HL-60/S4 treated with retinoic acid at 250 ng/mL for 4 days and 3 days (cell line): ENCODE measurements around the gene ART1.
"Not testable (repeated sequence)": the region's sequence is repeated elsewhere in the genome, so short reads cannot be mapped to it uniquely, and the experiment has no call there.

Experiments
- in situ Hi-C: fragments of 300-500 bp; cut with MboI; formaldehyde crosslinking; loops from 2 replicates; pipeline ENCODE4 v1.7.0; 2022; ENCODE audit warnings: low sequenced_read_pairs

Gene ART1

DNA sequence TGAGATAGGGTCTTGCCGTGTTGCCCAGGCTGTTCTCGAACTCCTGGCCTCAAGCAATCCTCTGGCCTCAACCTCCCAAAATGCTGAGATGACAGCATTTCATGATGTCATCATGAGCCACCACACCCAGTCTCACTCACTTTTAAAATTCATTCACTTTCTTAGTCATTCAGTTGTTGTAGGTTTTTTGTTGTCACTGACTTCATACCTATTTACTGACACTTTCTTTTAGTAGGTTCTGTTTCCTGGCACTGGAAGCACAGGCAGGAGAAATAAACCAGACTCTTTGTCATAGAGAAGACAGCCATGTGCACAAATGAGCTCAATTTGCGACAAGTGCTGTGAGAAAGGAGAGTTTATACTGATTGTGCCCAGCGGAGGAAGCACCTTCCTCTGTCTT, 13.6 kb upstream of the ART1 start:
- in situ Hi-C loops: no loop called here

DNA sequence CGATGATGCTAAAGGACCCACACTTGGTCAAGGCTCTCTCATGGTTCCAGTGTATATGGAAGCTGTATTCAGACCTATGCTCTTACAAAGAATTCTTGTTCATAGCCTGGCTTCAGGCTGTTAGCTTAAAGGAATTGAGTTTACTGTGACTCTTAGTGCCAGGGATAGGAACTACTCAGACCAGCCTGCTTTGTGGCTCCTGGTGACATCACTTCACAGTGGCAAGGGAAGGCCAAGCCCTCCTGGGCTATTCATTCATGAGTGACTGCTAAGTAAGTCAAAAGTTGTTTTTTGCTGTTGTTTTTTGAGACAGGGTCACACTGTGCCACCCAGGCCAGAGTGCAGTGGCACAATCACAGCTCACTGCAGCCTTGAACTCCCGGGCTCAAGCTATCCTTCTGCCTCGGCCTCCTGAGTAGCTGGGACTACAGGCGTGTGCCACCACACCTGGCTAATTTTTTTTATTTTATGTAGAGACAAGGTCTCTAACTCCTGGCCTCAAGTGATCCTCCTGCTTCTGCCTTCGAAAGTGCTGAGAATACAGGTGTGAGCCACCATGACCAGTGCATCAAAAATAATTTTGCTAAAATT, 12.8 kb upstream of the ART1 start:
- in situ Hi-C loops: no loop called here

DNA sequence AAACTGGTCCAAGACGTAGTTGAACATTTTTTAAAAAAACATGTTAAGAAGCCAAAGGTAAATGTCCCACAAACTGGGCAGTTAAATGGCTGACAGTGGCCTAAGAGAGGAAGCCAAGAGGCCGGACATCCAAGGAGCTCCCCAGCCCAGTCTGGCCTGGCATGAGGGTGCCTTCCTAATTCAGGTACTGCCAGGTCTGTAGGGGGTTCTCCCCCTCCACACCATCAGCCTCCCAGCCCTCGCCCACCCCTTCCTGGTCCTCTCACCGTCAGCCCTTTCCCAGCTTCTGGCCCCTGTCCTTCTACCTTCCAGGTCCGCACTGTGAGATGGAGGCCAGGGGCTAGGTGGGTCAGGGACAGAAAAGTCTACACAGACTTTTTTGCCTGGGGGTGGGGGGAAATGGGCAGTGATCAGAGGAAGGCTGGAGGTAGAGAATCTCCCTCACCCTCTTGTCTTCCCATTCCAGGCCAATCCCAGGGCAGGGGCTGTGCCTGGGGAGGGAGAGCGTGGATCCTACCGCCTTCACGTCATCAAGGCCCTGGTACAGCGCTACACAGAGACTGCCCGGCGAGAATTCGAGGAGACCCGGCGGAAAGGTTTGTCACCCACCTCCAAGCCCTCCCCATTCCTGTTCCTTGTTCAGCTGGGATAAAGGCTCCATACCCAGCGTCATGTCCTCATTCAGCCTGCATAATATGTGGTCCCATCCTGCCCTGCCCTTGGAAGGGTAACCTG, 9.1 kb upstream of the ART1 start:
- in situ Hi-C loops: no loop called here

DNA sequence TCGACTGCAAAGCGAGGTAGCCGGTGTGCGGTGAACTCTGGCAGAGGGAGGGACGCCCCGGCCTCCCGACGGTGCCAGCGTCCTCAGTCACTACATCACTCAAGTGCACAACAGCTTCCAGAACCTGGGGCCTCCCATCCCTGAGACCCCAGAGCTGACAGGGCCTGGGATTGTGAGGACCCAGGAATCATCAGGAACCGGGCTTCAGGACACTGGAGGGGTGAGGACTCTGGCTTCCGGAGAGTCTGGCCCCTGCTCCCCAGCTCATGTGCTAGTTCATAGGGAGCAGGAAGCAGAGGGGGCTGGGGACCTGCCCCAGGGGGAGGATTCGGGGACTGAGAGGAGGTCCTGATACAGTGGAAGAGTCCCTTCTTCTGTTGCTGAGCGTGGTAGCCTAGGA, 7.7 kb upstream of the ART1 start:
- in situ Hi-C loops: no loop called here

DNA sequence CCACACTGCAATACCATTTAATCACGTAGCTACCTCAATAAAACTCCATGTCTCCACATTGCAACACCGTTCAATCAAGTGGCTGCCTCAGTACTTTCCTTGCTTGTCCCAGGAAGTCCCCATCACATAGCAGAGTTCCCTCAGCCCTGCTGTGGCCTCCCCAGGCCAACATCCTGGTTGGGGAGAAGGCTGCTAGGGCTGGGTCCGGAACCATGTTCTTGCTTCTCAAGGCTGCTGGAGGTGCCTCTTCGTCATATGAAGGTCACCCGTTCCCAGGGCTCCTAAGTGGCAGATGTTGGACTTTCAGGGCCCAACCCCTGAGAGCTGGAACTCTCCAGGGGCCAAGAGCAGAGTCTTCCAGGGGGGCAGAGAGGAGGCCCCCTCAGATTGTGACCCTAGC, 6.4 kb upstream of the ART1 start:
- in situ Hi-C loops: no loop called here

DNA sequence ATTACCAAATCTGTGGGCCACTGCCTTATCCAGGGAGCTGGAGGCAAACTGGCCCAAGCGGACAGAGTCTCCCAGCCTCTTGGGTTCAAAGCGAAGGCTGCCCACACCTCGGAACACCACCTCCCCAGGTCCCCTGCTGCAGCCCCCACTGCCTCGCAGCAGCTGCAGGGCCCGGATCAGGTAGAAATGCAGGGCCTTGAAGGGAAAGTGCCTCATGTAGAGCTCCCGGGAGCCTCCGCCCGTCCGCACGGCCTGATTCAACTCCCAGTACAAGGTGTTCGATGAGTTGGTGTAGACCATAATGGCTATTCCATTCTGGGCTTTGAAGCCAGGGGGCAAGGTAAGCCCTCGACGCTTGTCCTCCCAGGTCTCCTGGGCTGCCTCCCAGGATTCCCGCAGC, 5.1 kb upstream of the ART1 start:
- in situ Hi-C loops: no loop called here

DNA sequence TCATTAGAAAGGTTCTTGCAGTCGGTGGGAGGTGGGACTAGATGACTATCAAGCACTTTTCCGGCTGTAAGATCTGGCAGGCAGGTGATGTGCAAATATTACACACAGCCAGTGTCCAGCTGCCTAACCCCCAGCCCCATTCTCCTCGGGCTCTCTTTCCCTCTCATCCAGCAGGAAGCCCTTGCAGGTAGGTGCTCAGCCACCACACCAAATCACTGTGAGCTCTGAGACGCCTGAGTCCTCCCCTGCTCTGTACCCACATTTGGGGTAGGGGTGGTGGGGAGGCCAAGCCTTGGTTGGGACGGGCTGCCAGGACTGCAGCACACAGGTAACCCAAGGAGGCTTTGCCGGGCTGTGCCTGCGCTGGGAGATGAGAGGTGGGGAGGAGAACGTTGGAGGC, 3.7 kb upstream of the ART1 start:
- in situ Hi-C loops: no loop called here

DNA sequence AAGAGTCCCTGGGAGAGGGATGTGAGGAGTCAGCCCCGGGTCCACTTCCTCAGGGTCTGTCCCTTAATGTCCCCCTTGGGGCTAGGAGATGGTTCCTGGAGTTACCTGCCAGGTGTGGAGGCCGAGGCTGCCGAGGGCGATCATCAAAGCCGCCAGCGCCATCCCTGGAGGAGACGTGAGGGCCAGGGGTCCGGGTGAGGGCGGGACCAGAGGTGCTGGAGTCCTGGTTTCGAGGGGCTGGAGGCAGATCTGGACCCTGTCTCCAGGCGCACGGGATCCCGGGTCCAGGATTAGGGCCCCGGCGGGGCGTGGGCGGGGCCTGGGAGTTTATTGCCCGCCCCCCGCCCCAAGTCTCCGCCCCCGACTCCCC, 3.2 kb upstream of the ART1 start, which contains the start of gene ART5:
Gene ART5 (minus strand): TSS at position 292 of the 370 bp plus-strand sequence. CDS start 130 bp downstream, at position 162.
- in situ Hi-C loops: no loop called here

DNA sequence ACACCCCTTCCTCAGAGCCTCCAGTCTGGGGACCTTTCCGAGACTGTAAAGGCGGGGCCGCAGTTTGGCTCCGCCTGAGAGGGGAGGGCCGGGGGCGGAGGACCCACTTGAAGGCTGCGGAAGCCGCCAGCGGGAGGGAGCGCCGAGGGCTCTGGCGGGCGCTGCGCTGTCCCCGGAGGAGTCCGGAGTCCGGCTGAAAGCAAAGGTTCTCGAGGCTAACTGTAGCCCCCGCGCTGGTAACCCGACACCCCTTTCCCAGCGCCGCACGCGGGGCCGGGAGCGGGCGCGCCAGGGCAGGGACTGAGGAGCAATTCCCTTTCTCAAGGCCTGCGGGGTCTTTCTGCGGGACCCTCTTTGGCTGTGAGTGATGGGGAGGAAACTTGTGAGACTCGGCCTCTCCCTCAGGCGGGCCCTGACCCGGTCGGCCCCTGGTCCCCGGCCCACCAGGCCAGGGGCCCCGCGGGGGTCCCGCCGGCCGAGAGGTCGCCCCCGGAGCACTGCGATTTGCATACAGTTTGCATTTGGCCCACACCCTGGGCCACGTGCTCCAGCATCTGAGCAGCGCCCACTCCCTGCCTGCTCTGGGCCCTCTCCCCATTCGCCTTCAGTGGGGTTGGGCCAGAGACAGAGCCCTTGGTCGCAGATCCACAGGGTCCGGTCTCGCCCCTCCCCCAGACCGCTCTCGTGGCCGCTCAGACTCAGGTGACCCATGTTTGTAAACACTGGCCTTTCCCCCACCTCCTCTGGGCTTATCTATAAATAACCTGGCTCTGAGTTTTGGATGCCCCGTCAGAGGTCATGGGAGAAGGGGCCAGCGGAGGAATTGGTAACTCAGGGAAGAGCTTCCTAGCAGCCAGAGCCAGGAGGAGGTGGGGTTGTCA, 2.6 kb upstream of the ART1 start:
- in situ Hi-C loops: no loop called here

DNA sequence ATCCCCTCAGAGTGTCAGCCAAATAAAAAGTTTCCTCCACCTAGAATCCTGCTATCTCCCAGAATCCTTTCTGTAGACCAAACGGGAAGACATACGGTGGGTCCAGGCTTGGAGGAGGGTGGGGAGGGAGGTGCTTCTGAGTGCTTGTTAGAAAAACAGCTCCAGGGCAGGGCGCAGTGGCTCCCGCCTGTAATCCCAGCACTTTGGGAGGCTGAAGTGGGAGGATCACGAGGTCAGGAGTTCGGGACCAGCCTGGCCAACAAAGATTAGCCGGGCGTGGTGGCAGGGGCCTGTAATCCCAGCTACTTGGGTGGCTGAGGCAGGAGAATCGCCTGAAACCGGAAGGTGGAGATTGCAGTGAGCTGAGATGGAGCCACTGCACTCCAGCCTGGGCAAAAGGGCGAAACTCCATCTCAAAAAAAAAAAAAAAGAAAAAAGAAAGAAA, 1.8 kb upstream of the ART1 start:
- in situ Hi-C loops: not testable (repeated sequence)

DNA sequence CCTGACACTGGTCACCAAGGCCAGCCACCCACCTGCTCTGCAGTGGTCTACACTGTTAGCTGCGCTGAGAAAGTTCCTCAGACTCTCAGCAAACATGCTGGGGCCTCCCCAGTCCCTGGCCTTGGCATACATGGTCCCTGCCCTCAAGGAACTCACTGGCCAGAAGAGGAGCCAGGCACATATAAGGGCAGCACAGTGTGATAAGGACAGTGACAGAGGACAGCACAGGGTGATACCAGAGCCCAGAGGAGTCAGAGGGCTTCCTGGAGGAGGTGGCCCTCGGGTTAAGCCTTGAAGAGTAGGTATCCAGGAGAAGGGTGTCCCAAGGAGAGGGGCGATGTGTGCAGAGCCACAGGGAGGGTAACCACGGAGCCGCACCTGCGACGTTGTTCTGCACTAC, 624 bp downstream of the ART1 start:
- in situ Hi-C loops: no loop called here

DNA sequence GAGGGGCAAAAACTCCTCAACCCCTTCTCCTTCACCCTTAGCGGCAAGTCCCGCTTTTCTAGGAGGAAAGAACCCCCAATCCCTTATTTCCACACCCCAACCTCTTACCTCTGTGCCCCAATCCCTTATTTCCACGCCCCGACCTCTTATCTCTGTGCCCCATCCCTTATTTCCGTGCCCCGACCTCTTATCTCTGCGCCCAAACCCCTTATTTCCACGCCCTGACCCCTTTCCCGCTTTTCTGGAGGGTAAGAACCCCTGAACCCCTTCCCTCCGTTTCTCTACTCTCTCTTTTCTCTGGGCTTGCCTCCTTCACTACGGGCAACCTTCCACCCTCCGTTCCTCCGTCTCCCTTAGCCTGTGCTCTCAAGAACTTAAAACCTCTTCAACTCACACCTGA, 3.9 kb downstream of the ART1 start:
- in situ Hi-C loops: not testable (repeated sequence)

DNA sequence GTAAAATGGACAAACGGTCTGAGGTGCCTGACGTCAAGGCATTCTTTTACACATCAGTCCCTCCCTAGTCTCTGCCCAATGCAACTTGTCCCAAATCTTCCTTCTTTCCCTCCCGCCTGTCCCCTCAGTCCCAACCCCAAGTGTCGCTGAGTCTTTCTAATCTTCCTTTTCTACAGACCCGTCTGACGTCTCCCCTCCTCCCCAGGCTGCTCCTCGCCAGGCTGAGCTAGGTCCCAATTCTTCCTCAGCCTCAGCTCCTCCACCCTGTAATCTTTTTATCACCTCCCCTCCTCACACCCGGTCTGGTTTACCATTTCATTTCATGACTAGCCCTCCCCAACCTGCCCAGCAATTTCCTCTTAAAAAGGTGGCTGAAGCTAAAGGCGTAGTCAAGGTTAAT, 4.4 kb downstream of the ART1 start:
- in situ Hi-C loops: not testable (repeated sequence)

DNA sequence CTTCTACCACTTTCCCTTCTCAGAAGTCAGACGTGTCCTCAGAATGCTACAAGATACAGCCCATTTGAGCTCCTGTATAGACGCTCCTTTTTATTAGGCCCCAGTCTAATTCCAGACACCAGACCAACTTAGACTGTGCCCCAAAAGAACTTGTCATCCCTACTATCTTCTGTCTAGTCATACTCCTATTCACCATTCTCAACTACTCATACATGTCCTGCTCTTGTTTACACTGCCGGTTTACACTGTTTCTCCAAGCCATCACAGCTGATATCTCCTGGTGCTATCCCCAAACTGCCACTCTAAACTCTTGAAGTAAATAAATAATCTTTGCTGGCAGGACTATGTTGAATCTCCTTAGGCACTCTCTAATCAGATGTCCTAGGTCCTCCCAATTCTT, 7.6 kb downstream of the ART1 start:
- in situ Hi-C loops: not testable (repeated sequence)

DNA sequence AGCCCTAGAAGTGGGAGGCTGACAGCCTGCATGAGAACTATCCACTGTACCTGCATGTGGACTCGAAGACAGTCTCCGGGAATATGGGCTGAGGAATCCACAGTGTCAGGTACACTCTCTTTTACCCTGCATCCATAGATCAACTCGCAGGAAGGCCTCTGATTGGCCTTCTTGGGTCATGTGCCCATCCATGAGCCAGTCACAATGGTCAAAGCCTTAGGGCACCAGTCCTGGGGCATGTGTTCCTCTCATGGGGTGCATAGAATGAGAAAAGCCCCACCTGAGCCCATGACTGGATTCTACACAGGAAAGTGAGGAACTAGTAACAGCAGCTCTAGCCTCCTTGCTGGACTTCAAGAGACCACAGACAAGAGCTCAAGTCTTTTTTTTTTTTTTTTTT, 10.6 kb downstream of the ART1 start:
- in situ Hi-C loops: no loop called here

DNA sequence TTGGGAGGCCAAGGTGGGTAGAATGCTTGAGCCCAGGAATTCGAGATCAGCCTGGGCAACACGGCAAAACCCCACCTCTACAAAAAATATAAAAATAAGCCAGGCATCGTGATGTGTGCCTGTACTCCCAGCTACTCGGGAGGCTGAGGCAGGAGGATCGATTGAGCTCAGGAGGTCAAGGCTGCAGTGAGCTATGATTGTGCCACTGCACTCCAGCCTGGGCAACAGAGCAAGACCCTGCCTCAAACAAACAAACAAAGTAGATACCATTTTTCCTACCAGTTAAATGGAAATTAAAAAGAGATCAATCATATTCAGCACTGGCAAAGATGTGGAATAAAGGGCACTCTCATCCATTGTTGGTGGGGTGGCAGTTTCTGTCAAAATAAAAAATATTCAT, 12.4 kb downstream of the ART1 start:
- in situ Hi-C loops: not testable (repeated sequence)

DNA sequence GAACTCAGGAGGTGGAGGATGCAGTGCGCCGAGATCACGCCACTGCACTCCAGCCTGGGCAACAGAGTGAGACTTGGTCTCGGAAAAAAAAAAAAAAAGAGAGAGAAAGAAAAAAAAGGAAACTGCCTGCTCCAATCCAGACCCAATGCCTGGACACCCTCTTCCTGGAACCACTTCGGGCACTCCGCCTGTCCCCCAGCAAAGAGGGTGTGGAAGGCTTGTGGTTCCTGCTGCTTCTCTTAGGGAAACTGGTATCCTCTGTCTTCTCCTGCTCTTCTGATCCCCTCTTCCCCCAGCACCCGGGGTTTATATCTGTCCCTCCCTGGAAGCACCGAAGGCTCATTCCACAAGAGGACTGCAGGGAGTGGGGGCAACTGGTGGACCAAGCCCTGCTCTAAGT, 13.3 kb downstream of the ART1 start:
- in situ Hi-C loops: no loop called here

DNA sequence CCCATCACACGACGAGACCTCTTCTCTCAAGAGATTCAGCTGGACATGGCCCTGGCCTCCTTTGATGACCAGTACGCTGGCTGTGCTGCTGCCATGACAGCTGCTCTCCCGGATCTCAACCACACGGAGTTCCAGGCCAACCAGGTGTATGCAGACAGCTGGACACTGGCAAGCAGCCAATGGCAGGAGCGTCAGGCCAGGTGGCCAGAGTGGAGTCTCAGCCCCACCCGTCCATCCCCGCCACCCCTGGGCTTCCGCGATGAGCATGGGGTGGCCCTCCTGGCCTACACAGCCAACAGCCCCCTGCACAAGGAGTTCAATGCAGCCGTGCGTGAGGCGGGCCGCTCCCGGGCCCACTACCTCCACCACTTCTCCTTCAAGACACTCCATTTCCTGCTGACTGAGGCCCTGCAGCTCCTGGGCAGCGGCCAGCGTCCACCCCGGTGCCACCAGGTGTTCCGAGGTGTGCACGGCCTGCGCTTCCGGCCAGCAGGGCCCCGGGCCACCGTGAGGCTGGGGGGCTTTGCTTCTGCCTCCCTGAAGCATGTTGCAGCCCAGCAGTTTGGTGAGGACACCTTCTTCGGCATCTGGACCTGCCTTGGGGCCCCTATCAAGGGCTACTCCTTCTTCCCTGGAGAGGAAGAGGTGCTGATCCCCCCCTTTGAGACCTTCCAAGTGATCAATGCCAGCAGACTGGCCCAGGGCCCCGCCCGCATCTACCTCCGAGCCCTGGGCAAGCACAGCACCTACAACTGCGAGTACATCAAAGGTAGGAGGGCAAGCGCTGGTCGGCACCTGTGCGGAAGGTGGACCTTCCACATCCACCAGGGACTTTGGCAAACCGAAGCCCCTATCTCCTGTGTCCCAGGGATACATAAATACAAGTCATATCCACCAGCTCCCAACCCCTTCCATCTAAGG, 14.9 kb downstream of the ART1 start:
- in situ Hi-C loops: no loop called here

DNA sequence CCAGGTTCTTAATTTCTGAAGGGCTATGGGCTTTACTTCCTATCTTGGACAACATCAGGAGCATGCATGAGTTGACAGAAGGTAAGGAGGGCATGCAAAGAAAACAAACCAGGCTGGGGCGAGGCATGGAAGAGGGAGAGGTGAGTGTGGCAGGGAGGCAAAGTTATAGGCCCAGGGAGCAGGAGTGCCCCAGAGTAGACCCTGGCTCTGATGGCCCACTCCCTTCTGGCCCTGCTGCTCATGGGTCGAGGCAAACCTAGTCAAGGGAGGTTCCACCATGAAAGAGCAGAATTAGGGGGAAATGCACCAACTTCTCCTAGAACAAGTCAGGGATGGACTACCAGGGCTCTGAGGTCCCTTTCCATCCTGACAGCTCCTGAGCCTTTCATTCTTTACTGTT, 16.0 kb downstream of the ART1 start:
- in situ Hi-C loops: no loop called here

DNA sequence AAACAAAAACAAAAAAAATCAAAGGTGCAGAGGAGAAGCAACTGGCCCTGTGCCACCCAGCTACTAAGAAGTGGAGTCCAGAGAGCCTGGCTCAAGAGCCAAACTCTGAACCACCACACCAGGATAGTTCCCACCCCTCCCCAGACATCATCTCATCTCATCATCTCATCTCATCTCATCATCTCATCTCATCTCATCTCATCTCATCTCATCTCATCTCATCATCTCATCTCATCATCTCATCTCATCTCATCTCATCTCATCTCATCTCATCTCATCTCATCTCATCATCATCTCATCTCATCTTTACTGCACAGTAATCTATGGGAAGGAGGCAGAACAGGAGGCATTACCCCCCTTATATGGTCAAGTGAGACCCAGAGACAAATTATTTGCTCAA, 17.9 kb downstream of the ART1 start:
- in situ Hi-C loops: no loop called here
